Duodenal mucosa (tissue), 2 donors: ENCODE results near the gene RBM33.

Experiments
- H3K27ac ChIP-seq: one replicate; pipeline ENCODE4 v1.7.0; 2013; ENCODE audit warnings: low read depth, low read length
- H3K27me3 ChIP-seq, 2 donors: one replicate each; pipeline ENCODE4 v1.7.0; 2013; ENCODE audit warnings: low read length in 2 of 2, control low read depth in 1 of 2; ENCODE audit not compliant: insufficient read depth in 2 of 2, control insufficient read depth in 1 of 2
- H3K36me3 ChIP-seq, 2 donors: one replicate each; pipeline ENCODE4 v1.7.0; 2013; ENCODE audit warnings: low read length in 2 of 2, control low read depth in 1 of 2; ENCODE audit not compliant: insufficient read depth in 2 of 2, control insufficient read depth in 1 of 2
- H3K4me1 ChIP-seq, 2 donors: one replicate each; pipeline ENCODE4 v1.7.0; 2013; ENCODE audit warnings: low read length in 2 of 2, control low read depth in 1 of 2; ENCODE audit not compliant: insufficient read depth in 2 of 2, control insufficient read depth in 1 of 2
- H3K4me3 ChIP-seq, 2 donors: one replicate each; pipeline ENCODE4 v1.7.0; 2013; ENCODE audit warnings: low read length in 2 of 2, low read depth in 1 of 2
- H3K9ac ChIP-seq, 2 donors: one replicate each; pipeline ENCODE4 v1.7.0; 2013; ENCODE audit warnings: low read length in 2 of 2, low read depth in 1 of 2
- H3K9me3 ChIP-seq, 2 donors: one replicate each; pipeline ENCODE4 v1.7.0; 2013; ENCODE audit warnings: low read length in 2 of 2, control low read depth in 1 of 2; ENCODE audit not compliant: control insufficient read depth in 1 of 2

Gene RBM33

DNA sequence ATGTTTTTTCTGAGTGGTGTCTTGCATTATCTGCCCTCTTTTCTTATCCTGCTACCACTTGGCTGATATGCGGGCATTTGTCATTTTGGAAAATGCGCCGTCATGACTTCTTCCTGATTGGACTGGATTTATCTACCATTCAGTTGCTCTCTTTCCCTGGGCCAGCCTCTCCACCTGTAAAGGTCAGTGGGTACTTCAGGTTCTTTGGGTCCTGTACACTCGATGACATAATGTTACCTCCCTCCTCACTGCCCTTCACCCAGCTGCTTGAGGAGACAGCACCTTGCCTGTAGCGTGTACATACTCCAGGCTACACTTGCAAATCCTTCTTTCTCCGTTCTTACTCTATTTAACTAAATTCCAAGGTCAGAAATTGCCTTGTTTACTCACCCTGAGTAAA lies 83.7 kb downstream of the RBM33 start:
- H3K27ac ChIP-seq = no peak overlapping the region

DNA sequence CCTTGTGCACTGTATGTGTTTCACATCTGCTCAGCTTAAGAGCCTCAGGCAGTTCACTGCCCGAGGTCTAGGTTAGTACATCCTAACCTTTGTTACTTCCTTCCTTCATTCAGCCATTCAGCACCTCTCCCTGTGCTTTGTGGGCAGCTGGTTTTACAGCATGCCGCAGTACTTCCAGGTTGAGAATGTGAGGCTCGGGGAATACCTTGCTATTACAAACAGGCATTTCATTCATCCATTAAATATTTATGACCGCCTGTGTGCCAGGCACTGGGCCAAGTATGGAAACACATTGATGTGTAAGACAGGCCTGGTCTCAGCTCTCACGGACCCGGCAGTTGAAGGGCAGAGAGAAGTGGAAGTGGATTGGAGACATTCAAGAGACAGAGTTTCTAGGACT lies 85.4 kb downstream of the RBM33 start:
- no peaks in the 10 kb centered on the region for H3K9me3 ChIP-seq
- H3K9ac ChIP-seq = no peak overlapping the region
- no peak overlapping the region for H3K27ac ChIP-seq
- H3K4me1 ChIP-seq = peaks cover 6 to 12% of the 10 kb centered on the region in 2 donors
- H3K36me3 ChIP-seq = peaks cover 7 to 20% of the 10 kb centered on the region in 2 donors
- no peaks in the 10 kb centered on the region for H3K27me3 ChIP-seq
- no peak overlapping the region for H3K4me3 ChIP-seq

More for the DNA sequence above, 83.7 kb downstream of the RBM33 start:
- H3K27me3 ChIP-seq = no peaks in the 10 kb centered on the region
- H3K9me3 ChIP-seq = no peaks in the 10 kb centered on the region
- H3K36me3 ChIP-seq = peaks cover 12 to 28% of the 10 kb centered on the region in 2 donors
- peaks cover 5 to 12% of the 10 kb centered on the region in 2 donors for H3K4me1 ChIP-seq
- H3K9ac ChIP-seq = no peak overlapping the region
- H3K4me3 ChIP-seq = no peak overlapping the region

DNA sequence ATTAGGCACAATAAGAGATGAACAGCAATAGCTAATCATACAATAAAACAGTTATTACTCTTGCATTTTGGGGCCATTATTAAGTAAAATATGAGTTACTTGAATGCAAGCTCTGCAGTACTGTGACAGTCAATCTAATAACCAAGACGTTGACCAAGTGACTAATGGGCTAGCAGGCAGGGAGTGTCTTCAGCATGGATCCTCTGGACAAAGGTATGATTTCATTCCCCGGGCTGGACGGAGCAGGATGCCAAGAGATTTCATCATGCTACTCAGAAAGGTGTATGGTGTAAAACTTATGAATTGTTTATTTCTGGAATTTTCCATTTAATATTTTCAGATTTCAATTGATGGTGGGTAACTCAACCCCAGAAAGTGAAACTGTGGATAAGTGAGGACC lies 86.9 kb downstream of the RBM33 start:
- no peaks in the 10 kb centered on the region for H3K27me3 ChIP-seq
- no peak overlapping the region for H3K27ac ChIP-seq
- H3K9me3 ChIP-seq = no peaks in the 10 kb centered on the region
- H3K36me3 ChIP-seq = peaks cover 7 to 20% of the 10 kb centered on the region in 2 donors
- no peak overlapping the region for H3K4me3 ChIP-seq
- H3K4me1 ChIP-seq = peaks cover 17 to 21% of the 10 kb centered on the region in 2 donors
- no peak overlapping the region for H3K9ac ChIP-seq

DNA sequence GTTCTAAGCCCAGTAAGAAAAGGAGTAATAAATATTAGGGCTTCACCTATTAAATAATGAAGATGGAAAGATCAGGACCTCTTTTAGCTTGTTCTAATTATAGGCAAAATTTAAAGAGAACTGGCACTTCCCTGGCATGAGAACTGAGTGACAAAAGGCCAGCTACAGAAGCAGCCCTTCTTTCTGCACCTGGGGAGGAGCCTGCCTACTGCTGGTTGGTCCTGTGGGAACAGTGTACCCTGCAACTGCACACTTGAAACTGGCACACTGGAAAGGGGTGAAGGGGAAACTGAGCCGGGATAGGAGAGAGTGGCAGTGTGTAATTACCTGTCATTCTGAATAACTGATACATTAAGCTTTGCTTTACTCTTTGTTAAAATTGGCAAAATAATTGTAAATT lies 87.4 kb downstream of the RBM33 start:
- no peaks in the 10 kb centered on the region for H3K27me3 ChIP-seq
- no peak overlapping the region for H3K4me3 ChIP-seq
- peaks cover 17 to 26% of the 10 kb centered on the region in 2 donors for H3K4me1 ChIP-seq
- H3K27ac ChIP-seq = no peak overlapping the region
- H3K36me3 ChIP-seq = peaks cover 7 to 20% of the 10 kb centered on the region in 2 donors
- H3K9me3 ChIP-seq = no peaks in the 10 kb centered on the region
- H3K9ac ChIP-seq = no peak overlapping the region

DNA sequence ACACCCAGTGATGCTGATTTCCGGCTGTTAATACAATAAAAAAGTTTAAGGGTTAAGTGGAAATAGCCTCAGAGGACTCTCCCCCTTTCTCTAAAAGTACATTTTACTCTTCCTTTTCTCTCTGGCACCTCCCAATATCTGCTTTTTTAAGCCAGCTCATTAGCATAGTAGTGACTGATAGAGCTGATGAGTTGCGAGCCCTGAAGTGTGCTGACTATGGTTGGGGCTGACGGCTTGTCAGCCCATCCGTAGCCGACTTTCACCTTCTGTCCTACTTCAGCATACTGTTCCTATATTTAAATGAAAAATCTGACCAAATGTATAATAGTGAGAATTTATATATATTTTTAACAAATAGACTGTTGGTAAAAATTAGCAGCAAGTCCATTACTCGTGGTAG lies 87.8 kb downstream of the RBM33 start:
- H3K4me3 ChIP-seq = no peak overlapping the region

DNA sequence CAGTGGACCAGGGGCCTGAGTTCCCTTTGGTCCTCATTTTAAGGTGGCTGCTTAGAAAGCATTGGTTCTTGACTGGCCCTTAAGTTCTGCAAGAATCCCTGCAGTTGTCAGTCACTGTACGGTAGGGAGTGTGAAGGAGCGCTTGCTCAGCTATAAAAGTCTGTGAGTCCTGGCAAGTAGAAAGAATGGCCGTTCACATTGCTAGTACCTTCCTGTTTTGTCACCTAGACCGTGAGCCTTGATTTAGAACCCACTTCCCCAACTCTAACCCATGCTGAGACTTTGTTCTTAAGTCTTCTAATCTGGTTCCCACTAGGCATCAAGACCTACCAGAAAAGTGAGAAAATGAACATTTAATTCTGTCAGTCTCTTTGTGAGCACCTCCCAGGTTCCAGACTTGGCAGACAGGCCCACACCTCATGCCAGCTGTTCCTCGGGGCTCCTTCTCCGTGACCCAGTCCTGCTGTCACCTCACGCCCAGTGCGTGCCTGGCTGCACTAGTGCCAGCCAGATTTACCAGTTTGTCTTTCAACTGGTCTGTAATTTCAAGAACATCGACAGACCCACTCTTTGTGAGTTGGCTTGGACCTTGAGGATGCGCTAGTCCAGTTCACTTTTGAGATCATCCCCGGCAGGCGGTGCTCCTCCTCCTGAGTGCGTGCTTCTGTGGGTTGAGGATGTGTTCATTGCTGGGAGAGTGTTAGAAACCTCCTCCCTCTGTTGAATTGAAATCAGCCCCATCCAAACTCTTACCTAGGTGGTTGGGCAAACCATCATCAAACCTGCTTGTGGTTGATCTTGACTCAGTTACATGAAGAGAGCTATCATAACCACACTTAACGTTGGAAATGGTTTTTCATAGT lies 89.4 kb downstream of the RBM33 start:
- Histone ChIP-seq H3K9ac (no peak overlapping the region), H3K4me3 (no peak overlapping the region), H3K4me1 (peaks cover 17 to 27% of the 10 kb centered on the region in 2 donors), H3K27ac (no peak overlapping the region), H3K27me3 (no peaks in the 10 kb centered on the region), H3K36me3 (peaks cover 5 to 31% of the 10 kb centered on the region in 2 donors), H3K9me3 (no peaks in the 10 kb centered on the region)

More for the DNA sequence above, 87.8 kb downstream of the RBM33 start:
- H3K27me3 ChIP-seq = no peaks in the 10 kb centered on the region
- peaks cover 7 to 24% of the 10 kb centered on the region in 2 donors for H3K36me3 ChIP-seq
- no peaks in the 10 kb centered on the region for H3K9me3 ChIP-seq
- H3K4me1 ChIP-seq = peaks cover 17 to 27% of the 10 kb centered on the region in 2 donors
- H3K27ac ChIP-seq = no peak overlapping the region
- no peak overlapping the region for H3K9ac ChIP-seq

DNA sequence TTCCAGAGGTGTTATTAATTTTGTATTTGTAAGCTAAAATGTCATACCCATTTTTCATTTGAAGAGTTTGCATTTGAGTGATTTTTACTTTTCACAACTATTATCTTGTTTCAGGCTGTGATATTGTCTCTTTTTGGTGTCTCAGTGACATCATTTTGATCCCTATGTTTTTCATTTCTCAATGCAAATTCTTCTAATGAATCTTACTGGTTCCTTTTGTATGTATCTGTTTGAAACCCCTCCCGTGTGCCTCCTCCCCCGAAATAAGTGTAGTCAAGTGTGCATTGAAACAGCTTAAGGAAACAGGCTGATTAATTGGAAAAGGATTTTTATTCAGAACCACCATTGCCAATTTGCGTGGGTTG lies 90.0 kb downstream of the RBM33 start:
- no peaks in the 10 kb centered on the region for H3K27me3 ChIP-seq
- no peak overlapping the region for H3K9ac ChIP-seq
- no peak overlapping the region for H3K4me3 ChIP-seq
- peaks cover 17 to 26% of the 10 kb centered on the region in 2 donors for H3K4me1 ChIP-seq
- no peaks in the 10 kb centered on the region for H3K9me3 ChIP-seq
- H3K36me3 ChIP-seq = peaks cover 5 to 35% of the 10 kb centered on the region in 2 donors
- no peak overlapping the region for H3K27ac ChIP-seq

DNA sequence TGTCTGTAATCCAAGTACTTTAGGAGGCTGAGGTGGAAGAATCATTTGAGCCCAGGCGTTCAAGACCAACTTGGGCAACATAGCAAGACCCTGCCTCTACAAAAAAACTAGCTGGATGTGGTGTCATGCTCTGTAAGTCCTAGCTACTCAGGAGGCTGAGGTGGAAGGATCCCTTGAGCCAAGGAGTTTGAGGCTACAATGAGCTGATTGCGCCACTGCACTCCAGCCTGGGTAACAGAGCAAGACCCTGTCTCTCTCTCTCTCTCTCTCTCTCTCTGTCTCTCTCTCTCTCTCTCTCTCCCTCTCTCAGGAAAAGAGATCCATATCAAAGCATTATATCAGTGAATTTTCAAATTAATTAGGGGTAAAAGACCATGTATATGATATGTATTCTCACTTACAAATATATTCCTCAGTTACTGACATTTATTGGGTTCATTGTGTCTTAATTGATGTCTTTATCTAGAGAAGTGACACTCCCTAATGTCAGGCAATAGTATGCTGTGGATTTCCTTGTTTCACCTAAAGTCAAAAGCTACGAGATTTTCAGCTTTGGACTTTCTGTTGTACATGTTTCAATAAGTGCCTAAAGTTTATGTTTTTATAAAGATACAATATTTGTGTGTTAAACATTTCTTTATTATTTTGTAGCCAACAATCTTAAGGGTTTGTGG lies 91.1 kb downstream of the RBM33 start:
- Histone ChIP-seq H3K9ac (no peak overlapping the region), H3K27me3 (no peaks in the 10 kb centered on the region), H3K9me3 (no peaks in the 10 kb centered on the region), H3K36me3 (peaks cover 5 to 42% of the 10 kb centered on the region in 2 donors), H3K4me3 (no peak overlapping the region), H3K4me1 (peaks cover 12 to 16% of the 10 kb centered on the region in 2 donors), H3K27ac (no peak overlapping the region)

DNA sequence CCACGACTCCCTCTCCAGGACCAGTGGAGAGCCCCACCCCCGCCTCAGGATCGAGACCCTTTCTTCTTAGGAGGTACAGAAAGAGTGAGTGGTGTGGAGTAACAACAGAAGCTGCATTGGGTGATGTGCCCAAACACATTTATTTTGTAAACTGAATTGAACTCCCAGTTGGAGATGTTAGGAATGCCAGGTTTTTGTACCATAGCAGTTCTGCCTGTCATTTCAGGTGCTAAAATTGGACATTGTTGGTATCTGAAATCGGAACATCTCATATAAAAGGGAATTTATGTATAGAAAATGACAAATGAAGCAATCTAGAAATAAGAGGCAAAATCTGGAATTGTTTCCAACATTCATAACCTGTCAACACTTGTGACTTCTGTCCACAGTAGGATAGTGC lies 93.1 kb downstream of the RBM33 start:
- no peak overlapping the region for H3K4me3 ChIP-seq
- peaks cover 18 to 50% of the 10 kb centered on the region in 2 donors for H3K36me3 ChIP-seq
- H3K9me3 ChIP-seq = no peaks in the 10 kb centered on the region
- H3K4me1 ChIP-seq = peaks cover 12 to 16% of the 10 kb centered on the region in 2 donors
- H3K9ac ChIP-seq = no peak overlapping the region
- H3K27me3 ChIP-seq = no peaks in the 10 kb centered on the region
- H3K27ac ChIP-seq = no peak overlapping the region

DNA sequence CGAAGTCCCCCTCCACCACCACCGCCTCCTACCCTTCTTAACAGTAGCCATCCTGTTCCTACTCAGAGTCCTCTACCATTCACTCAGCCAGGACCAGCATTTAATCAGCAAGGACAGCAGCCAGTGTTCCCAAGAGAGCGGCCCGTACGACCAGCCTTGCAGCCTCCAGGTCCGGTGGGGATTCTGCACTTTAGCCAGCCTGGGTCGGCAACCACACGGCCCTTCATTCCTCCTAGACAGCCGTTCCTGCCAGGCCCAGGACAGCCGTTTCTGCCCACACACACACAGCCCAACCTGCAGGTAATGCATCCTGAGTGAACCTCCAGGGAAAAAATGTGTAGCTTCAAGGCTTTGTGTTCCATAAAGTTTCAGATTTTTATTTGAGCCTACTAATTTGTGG lies 93.6 kb downstream of the RBM33 start:
- no peak overlapping the region for H3K4me3 ChIP-seq
- H3K27me3 ChIP-seq = no peaks in the 10 kb centered on the region
- no peaks in the 10 kb centered on the region for H3K9me3 ChIP-seq
- no peak overlapping the region for H3K27ac ChIP-seq
- H3K9ac ChIP-seq = no peak overlapping the region
- H3K4me1 ChIP-seq = peaks cover 12 to 16% of the 10 kb centered on the region in 2 donors
- H3K36me3 ChIP-seq = peaks cover 18 to 53% of the 10 kb centered on the region in 2 donors
